ENCODE data around the gene A2ML1. TPM values are rescaled to one million over a fixed set of nuclear protein-coding genes. Genes with fewer than 3 reads are reported as not detected.
"Not testable (repeated sequence)": the region's sequence is repeated elsewhere in the genome, so short reads cannot be mapped to it uniquely, and the experiment has no call there.

A2ML1 gene
- total RNA-seq, 1 experiment from 2014 or later: not detected

- Histone ChIP-seq H3K4me3 (no peak overlapping the region), H3K27ac (no peak overlapping the region), H3K36me3 (peaks cover 2% of the 10 kb centered on the region), H3K9me3 (replicated peaks) (no peaks in the 10 kb centered on the region), H3K27me3 (no peaks in the 10 kb centered on the region), H3K4me1 (no peaks in the 10 kb centered on the region)
- no peak for DNase-seq
Measured at GRCh38 chr12:8916154-8916553, 93.7 kb downstream of the A2ML1 start.

GRCh38 chr12:8917031-8917430 lies 94.6 kb downstream of the A2ML1 start:
- Histone ChIP-seq H3K9me3 (replicated peaks) (no peaks in the 10 kb centered on the region), H3K4me3 (no peak overlapping the region), H3K27me3 (no peaks in the 10 kb centered on the region), H3K27ac (no peak overlapping the region), H3K36me3 (peaks cover 4% of the 10 kb centered on the region), H3K4me1 (no peaks in the 10 kb centered on the region)
- DNase-seq: no peak

- H3K27ac ChIP-seq: no peak overlapping the region
- H3K4me1 ChIP-seq: no peaks in the 10 kb centered on the region
- no peak overlapping the region for H3K4me3 ChIP-seq
- peaks cover 7% of the 10 kb centered on the region for H3K36me3 ChIP-seq
- DNase-seq: no peak
- H3K9me3 ChIP-seq (replicated peaks): no peaks in the 10 kb centered on the region
- no peaks in the 10 kb centered on the region for H3K27me3 ChIP-seq
Measured at GRCh38 chr12:8917751-8918150, 95.3 kb downstream of the A2ML1 start.

- H3K9me3 ChIP-seq (replicated peaks); DNase-seq; H3K27ac ChIP-seq; H3K27me3 ChIP-seq; H3K4me1 ChIP-seq; H3K4me3 ChIP-seq: not testable (repeated sequence)
- peaks cover 13% of the 10 kb centered on the region for H3K36me3 ChIP-seq
Measured at GRCh38 chr12:8919643-8920042, 97.2 kb downstream of the A2ML1 start.

- no peaks in the 10 kb centered on the region for H3K4me1 ChIP-seq
- DNase-seq: no peak
- no peak overlapping the region for H3K27ac ChIP-seq
- no peaks in the 10 kb centered on the region for H3K27me3 ChIP-seq
- H3K36me3 ChIP-seq: peaks cover 13% of the 10 kb centered on the region
- no peak overlapping the region for H3K4me3 ChIP-seq
- H3K9me3 ChIP-seq (replicated peaks): no peaks in the 10 kb centered on the region
Measured at GRCh38 chr12:8922544-8922943, 100.1 kb downstream of the A2ML1 start.

Other genes starting within 250 kb of the A2ML1 start
- not detected in 2 replicates for gene AICDA, start 209.8 kb upstream of the A2ML1 start, total RNA-seq (2014; rRNA removed; shearing (Covaris generic))
- 0.23 TPM in 1 of 2 replicates, not detected in the other for gene MFAP5, start 159.8 kb upstream of the A2ML1 start, total RNA-seq (2014; rRNA removed; shearing (Covaris generic))
- 47.7 and 63.1 TPM in 2 replicates for gene RIMKLB, start 124.6 kb upstream of the A2ML1 start, total RNA-seq (2014; rRNA removed; shearing (Covaris generic))
- gene PHC1, start 91.9 kb downstream of the A2ML1 start, total RNA-seq (2014; rRNA removed; shearing (Covaris generic)): 43.6 and 49.8 TPM in 2 replicates
- gene M6PR, start 127.0 kb downstream of the A2ML1 start, total RNA-seq (2014; rRNA removed; shearing (Covaris generic)): 130 and 134 TPM in 2 replicates
- gene KLRG1, start 166.9 kb downstream of the A2ML1 start, total RNA-seq (2014; rRNA removed; shearing (Covaris generic)): 2.3 TPM in 2 replicates